Keratinocyte (primary cell): ENCODE measurements around the gene AQP7. TPM values are rescaled to one million over a fixed set of nuclear protein-coding genes. Genes with fewer than 3 reads are reported as not detected.

ENCODE experiments used
- DNase-seq: peaks from one replicate; pipeline ENCODE4 v3.0.0-alpha.2; 2011; ENCODE audit warnings: low read depth, missing footprints, low spot score
- FAIRE-seq: peaks from 2 replicates; lab custom pipeline; 2011; peaks lifted over from hg19 to GRCh38; lab: Jason Lieb, UNC
- H2AFZ ChIP-seq: 2 replicates; pipeline ENCODE4 v1.6.0; 2012; ENCODE audit warnings: low read length, control low read depth, inconsistent platforms; ENCODE audit not compliant: control insufficient read depth
- H3K27ac ChIP-seq: 2 replicates; pipeline ENCODE4 v1.5.1; 2011; ENCODE audit warnings: low read length; ENCODE audit not compliant: control insufficient read depth, insufficient read depth
- H3K27me3 ChIP-seq: 3 replicates; pipeline ENCODE4 v1.6.0; 2011; ENCODE audit warnings: low read length; ENCODE audit not compliant: control insufficient read depth, insufficient read depth; ENCODE audit errors: extremely low read depth
- H3K36me3 ChIP-seq, 2 experiments: 2 replicates in 1 of 2; 3 replicates in 1 of 2; pipeline ENCODE4 v1.5.1; 2011; ENCODE audit warnings: low read length in 2 of 2, mild to moderate bottlenecking in 1 of 2; ENCODE audit not compliant: control insufficient read depth in 2 of 2, insufficient read depth in 2 of 2; ENCODE audit errors: extremely low read depth in 1 of 2
- H3K4me1 ChIP-seq: 3 replicates; pipeline ENCODE4 v1.5.1; 2011; ENCODE audit warnings: low read length; ENCODE audit not compliant: control insufficient read depth, insufficient read depth; ENCODE audit errors: extremely low read depth
- H3K4me2 ChIP-seq: 3 replicates; pipeline ENCODE4 v1.6.0; 2011; ENCODE audit warnings: low read depth, low read length; ENCODE audit not compliant: control insufficient read depth, insufficient read depth; ENCODE audit errors: extremely low read depth
- H3K4me3 ChIP-seq, 3 experiments: fragments of 200-600 bp in 1 of 3; sonication (generic) in 1 of 3; 2 replicates in 2 of 3; 3 replicates in 1 of 3; pipeline ENCODE4 v1.5.1; 2011 to 2016; ENCODE audit warnings: low read length in 3 of 3, mild to moderate bottlenecking in 3 of 3, control low read depth in 2 of 3, inconsistent platforms in 1 of 3, low read depth in 1 of 3, mixed read lengths in 1 of 3, mixed run types in 1 of 3, moderate library complexity in 1 of 3; ENCODE audit not compliant: control insufficient read depth in 2 of 3, insufficient read depth in 2 of 3; ENCODE audit errors: extremely low read depth in 1 of 3
- H3K79me2 ChIP-seq: 2 replicates; pipeline ENCODE4 v1.6.0; 2012; ENCODE audit warnings: low read length; ENCODE audit not compliant: control insufficient read depth, insufficient read depth
- H3K9ac ChIP-seq: 3 replicates; pipeline ENCODE4 v1.6.0; 2011; ENCODE audit warnings: low read length; ENCODE audit not compliant: control insufficient read depth, insufficient read depth; ENCODE audit errors: extremely low read depth
- H3K9me1 ChIP-seq: 3 replicates; pipeline ENCODE4 v1.6.0; 2011; ENCODE audit warnings: low read length; ENCODE audit not compliant: control insufficient read depth, insufficient read depth; ENCODE audit errors: extremely low read depth
- H3K9me3 ChIP-seq: 2 replicates; pipeline ENCODE4 v1.5.1; 2012; ENCODE audit warnings: low read depth, low read length; ENCODE audit not compliant: control insufficient read depth
- H4K20me1 ChIP-seq: 3 replicates; pipeline ENCODE4 v1.6.0; 2011; ENCODE audit warnings: low read length; ENCODE audit not compliant: control insufficient read depth, insufficient read depth; ENCODE audit errors: extremely low read depth
- CTCF ChIP-seq, 3 experiments: IDR thresholded peaks in 1 of 3; conservative IDR thresholded peaks in 1 of 3; optimal IDR thresholded peaks in 1 of 3; 2 replicates in 2 of 3; 3 replicates in 1 of 3; pipeline versions ENCODE3 to v1.5.1; 2011; ENCODE audit warnings: low read length in 3 of 3, mild to moderate bottlenecking in 3 of 3, moderate library complexity in 2 of 3, control low read depth in 1 of 3, inconsistent platforms in 1 of 3; ENCODE audit not compliant: insufficient read depth in 2 of 3; ENCODE audit errors: extremely low read depth in 1 of 3
- EZH2 ChIP-seq: IDR thresholded peaks from one replicate; pipeline ENCODE4 v1.6.1; 2012; ENCODE audit warnings: inconsistent platforms, mild to moderate bottlenecking, low read length, moderate library complexity
- dilution Hi-C: fragments of 300-500 bp; cut with MboI; formaldehyde crosslinking; loops from one replicate; pipeline ENCODE4 v1.7.0; 2020; ENCODE audit warnings: low sequenced_read_pairs; ENCODE audit not compliant: extremely low pct_ligation_motif_present
- polyA plus RNA-seq, 5 experiments: library from polyadenylated mRNA; depleted of rRNA in 3 of 5; stranded (reverse) in 3 of 5; stranded (forward) in 1 of 5; unstranded in 1 of 5; fragments of >200 nt; gene quantifications; 1 replicate in 1 of 5; 2 replicates in 3 of 5; 3 replicates in 1 of 5; pipeline versions ENCODE4 v1.2.1 to v1.2.3, GENCODE V29; 2011 to 2012; ENCODE audit warnings: missing spikeins in 2 of 5, low read depth in 1 of 5, low replicate concordance in 1 of 5

The AQP7 gene
- polyA plus RNA-seq, 1 donor (not counting 4 experiments of a cell fraction or from before 2014, with no cell fraction given) = not detected

- Histone ChIP-seq H3K36me3 (peaks cover 6 to 11% of the 10 kb centered on the region in 2 experiments), H3K9me1 (no peaks in the 10 kb centered on the region), H3K9me3 (no peaks in the 10 kb centered on the region), H4K20me1 (no peaks in the 10 kb centered on the region), H3K27me3 (no peaks in the 10 kb centered on the region), H2AFZ (no peak overlapping the region), H3K79me2 (no peaks in the 10 kb centered on the region), H3K4me3 (no peak overlapping the region), H3K4me2 (no peak overlapping the region), H3K27ac (no peak overlapping the region), H3K4me1 (peaks cover 6% of the 10 kb centered on the region), H3K9ac (no peak overlapping the region)
- dilution Hi-C loops = no loop called here
- no peak for DNase-seq
- TF ChIP-seq EZH2 (no peak), CTCF (optimal IDR thresholded peaks at IDR 0.05 in 1 of 3, IDR thresholded peaks at IDR 0.05 in 1 of 3, conservative IDR thresholded peaks at IDR 0.05 in 1 of 3; ENCODE audit: extremely low read depth in 1 of 3, insufficient read depth in 2 of 3, low read length in 3 of 3) (no peak)
- no peak for FAIRE-seq
These were observed 28.2 kb downstream of the AQP7 start for GRCh38 chr9:33374190-33374589.

- H3K9ac ChIP-seq = no peak overlapping the region
- no peak overlapping the region for H3K4me3 ChIP-seq
- peaks cover 6% of the 10 kb centered on the region for H3K4me1 ChIP-seq
- no peak for FAIRE-seq
- dilution Hi-C loops = no loop called here
- H3K9me3 ChIP-seq = no peaks in the 10 kb centered on the region
- no peak overlapping the region for H2AFZ ChIP-seq
- H3K27me3 ChIP-seq = no peaks in the 10 kb centered on the region
- peaks cover 11 to 16% of the 10 kb centered on the region in 2 experiments for H3K36me3 ChIP-seq
- H4K20me1 ChIP-seq = no peaks in the 10 kb centered on the region
- DNase-seq = no peak
- H3K27ac ChIP-seq = no peak overlapping the region
- no peak overlapping the region for H3K4me2 ChIP-seq
- TF ChIP-seq EZH2 (no peak), CTCF (optimal IDR thresholded peaks at IDR 0.05 in 1 of 3, IDR thresholded peaks at IDR 0.05 in 1 of 3, conservative IDR thresholded peaks at IDR 0.05 in 1 of 3; ENCODE audit: extremely low read depth in 1 of 3, insufficient read depth in 2 of 3, low read length in 3 of 3) (no peak)
- no peaks in the 10 kb centered on the region for H3K79me2 ChIP-seq
- H3K9me1 ChIP-seq = no peaks in the 10 kb centered on the region
These were observed 29.5 kb downstream of the AQP7 start for GRCh38 chr9:33372900-33373299.
